RWPE2 (cell line): Measurements from ENCODE around the gene PRR5L.

Experiments
- ATAC-seq: fragments of 200-7000 bp; cut with Tn5 transposase; 3 replicates; pipeline ENCODE4 v1.9.1; 2021; ENCODE audit warnings: low read depth
- DNase-seq: peaks from one replicate; pipeline ENCODE4 v3.0.0-alpha.2; 2020; ENCODE audit warnings: low spot score
- H3K27ac ChIP-seq: fragments of 450-650 bp; 2 replicates; pipeline ENCODE4 v1.5.1; 2017; ENCODE audit warnings: mild to moderate bottlenecking; ENCODE audit not compliant: poor library complexity, severe bottlenecking
- H3K27me3 ChIP-seq: fragments of 250-450 bp; sonication (Bioruptor Pico); 2 replicates; pipeline ENCODE4 v1.5.1; 2021; ENCODE audit warnings: mild to moderate bottlenecking, moderate library complexity; ENCODE audit not compliant: insufficient read depth, poor library complexity, severe bottlenecking
- H3K36me3 ChIP-seq: fragments of 250-450 bp; sonication (Bioruptor Pico); 2 replicates; pipeline ENCODE4 v1.5.1; 2020; ENCODE audit warnings: low read depth, mild to moderate bottlenecking, moderate library complexity
- H3K4me1 ChIP-seq: fragments of 250-450 bp; sonication (Bioruptor Pico); 2 replicates; pipeline ENCODE4 v1.5.1; 2021; ENCODE audit warnings: mild to moderate bottlenecking, moderate library complexity; ENCODE audit not compliant: insufficient read depth, poor library complexity, severe bottlenecking
- H3K4me3 ChIP-seq: fragments of 250-450 bp; sonication (Bioruptor Pico); 2 replicates; pipeline ENCODE4 v1.5.1; 2021; ENCODE audit warnings: mild to moderate bottlenecking, moderate library complexity; ENCODE audit not compliant: severe bottlenecking
- H3K9me3 ChIP-seq: fragments of 250-450 bp; sonication (Bioruptor Pico); 2 replicates; pipeline ENCODE4 v1.5.1; 2021; ENCODE audit warnings: mild to moderate bottlenecking, moderate library complexity; ENCODE audit not compliant: severe bottlenecking
- CTCF ChIP-seq: fragments of 450-650 bp; IDR thresholded peaks from one replicate; pipeline ENCODE4 v1.5.1; 2017; ENCODE audit warnings: mild to moderate bottlenecking, moderate library complexity; ENCODE audit not compliant: poor library complexity, severe bottlenecking

PRR5L gene

GRCh38 chr11:36454941-36455631, 159.0 kb downstream of the PRR5L start:
- no peaks in the 10 kb centered on the region for H3K27me3 ChIP-seq
- no peak overlapping the region for H3K4me3 ChIP-seq
- no peak for ATAC-seq
- H3K27ac ChIP-seq: peak overlapping the region; percentile 58
- H3K4me1 ChIP-seq: peaks cover 12% of the 10 kb centered on the region
- no peak for DNase-seq
- no peaks in the 10 kb centered on the region for H3K9me3 ChIP-seq
- no peak for TF ChIP-seq CTCF
- peaks cover 38% of the 10 kb centered on the region for H3K36me3 ChIP-seq

- Histone ChIP-seq H3K4me1 (peaks cover 12% of the 10 kb centered on the region), H3K27ac (peak overlapping the region; percentile 58), H3K27me3 (no peaks in the 10 kb centered on the region), H3K36me3 (peaks cover 35% of the 10 kb centered on the region), H3K4me3 (no peak overlapping the region), H3K9me3 (no peaks in the 10 kb centered on the region)
- TF ChIP-seq CTCF: no peak
- ATAC-seq: peak; percentile 83
- no peak for DNase-seq
Measured at GRCh38 chr11:36455658-36456111, 159.6 kb downstream of the PRR5L start.

- no peak overlapping the region for H3K4me3 ChIP-seq
- peak overlapping the region; percentile 58 for H3K27ac ChIP-seq
- no peak for DNase-seq
- no peaks in the 10 kb centered on the region for H3K27me3 ChIP-seq
- peaks cover 12% of the 10 kb centered on the region for H3K4me1 ChIP-seq
- peaks cover 31% of the 10 kb centered on the region for H3K36me3 ChIP-seq
- TF ChIP-seq CTCF: no peak
- ATAC-seq: no peak
- H3K9me3 ChIP-seq: no peaks in the 10 kb centered on the region
Measured at GRCh38 chr11:36456156-36456555, 160.1 kb downstream of the PRR5L start.

- H3K36me3 ChIP-seq: peaks cover 16% of the 10 kb centered on the region
- DNase-seq (no peak), ATAC-seq (no peak)
- H3K9me3 ChIP-seq: no peaks in the 10 kb centered on the region
- H3K4me1 ChIP-seq: peaks cover 10% of the 10 kb centered on the region
- no peaks in the 10 kb centered on the region for H3K27me3 ChIP-seq
- no peak overlapping the region for H3K27ac ChIP-seq
- no peak for TF ChIP-seq CTCF
- no peak overlapping the region for H3K4me3 ChIP-seq
Measured at GRCh38 chr11:36458129-36458915, 162.2 kb downstream of the PRR5L start.

GRCh38 chr11:36459046-36459445, 163.0 kb downstream of the PRR5L start:
- peaks cover 6% of the 10 kb centered on the region for H3K4me1 ChIP-seq
- H3K9me3 ChIP-seq: no peaks in the 10 kb centered on the region
- no peak overlapping the region for H3K4me3 ChIP-seq
- H3K36me3 ChIP-seq: peaks cover 13% of the 10 kb centered on the region
- no peak overlapping the region for H3K27ac ChIP-seq
- no peak for TF ChIP-seq CTCF
- DNase-seq (no peak), ATAC-seq (no peak)
- H3K27me3 ChIP-seq: no peaks in the 10 kb centered on the region
